HG03460 (cell line): ENCODE data around the gene CNTLN.
"Not testable (repeated sequence)": the region's sequence is repeated elsewhere in the genome, so short reads cannot be mapped to it uniquely, and the experiment has no call there.

ENCODE experiments used
- ATAC-seq: cut with Tn5 transposase; IDR thresholded peaks from one replicate; pipeline ENCODE4 v1.9.1; 2021; ENCODE audit not compliant: unreplicated experiment

Gene CNTLN

DNA sequence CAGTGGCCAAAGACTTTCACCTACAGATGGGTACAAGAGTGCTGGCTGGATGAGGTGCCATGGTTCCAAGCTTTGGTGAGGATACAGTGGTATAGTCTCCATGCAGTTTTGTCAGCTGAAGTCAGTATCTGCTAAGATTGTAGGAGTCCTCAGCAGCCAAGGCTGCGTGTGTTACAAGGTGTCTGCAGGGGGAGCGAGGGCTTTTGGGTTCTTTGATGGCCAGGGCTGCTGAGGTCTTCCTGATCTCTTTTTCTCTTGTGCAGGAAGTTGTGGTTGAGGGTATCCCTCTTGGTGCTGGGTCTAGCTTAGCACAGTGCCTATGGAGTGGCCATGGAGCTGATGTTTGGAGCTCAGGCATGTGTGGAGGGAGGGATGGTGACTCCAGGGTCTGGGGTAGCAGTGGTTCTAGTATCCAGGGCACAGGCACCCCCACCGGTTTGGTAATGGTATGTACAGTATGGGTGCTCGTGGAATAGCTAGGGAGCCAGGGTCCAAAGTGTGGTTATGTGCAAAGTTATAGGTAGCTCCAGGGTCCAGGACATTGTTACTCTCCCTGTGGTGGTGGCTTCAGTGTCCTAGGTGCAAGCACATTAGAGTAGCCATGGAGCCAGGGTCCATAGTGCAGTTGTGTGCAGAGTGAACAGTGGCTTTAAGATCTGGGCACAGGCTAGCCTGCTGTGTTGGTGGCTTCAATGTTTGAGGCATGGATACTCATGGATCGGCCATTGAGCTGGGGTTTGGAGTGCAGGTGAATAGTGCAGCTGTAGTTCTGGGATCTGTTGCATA lies 36.7 kb downstream of the CNTLN start:
- no peak for ATAC-seq

DNA sequence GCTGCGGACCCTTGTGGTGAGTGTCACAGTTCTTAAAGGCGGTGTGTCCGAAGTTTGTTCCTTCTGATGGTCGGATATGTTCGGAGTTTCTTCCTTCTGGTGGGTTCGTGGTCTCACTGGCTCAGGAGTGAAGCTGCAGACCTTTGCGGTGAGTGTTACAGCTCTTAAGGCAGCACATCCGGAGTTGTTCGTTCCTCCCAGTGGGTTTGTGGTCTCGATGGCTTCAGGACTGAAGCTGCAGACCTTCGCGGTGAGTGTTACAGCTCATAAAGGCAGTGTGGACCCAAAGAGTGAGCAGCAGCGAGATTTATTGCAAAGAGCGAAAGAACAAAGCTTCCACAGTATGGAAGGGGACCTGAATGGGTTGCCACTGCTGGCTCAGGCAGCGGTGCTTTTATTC lies 42.7 kb downstream of the CNTLN start:
- ATAC-seq: not testable (repeated sequence)

DNA sequence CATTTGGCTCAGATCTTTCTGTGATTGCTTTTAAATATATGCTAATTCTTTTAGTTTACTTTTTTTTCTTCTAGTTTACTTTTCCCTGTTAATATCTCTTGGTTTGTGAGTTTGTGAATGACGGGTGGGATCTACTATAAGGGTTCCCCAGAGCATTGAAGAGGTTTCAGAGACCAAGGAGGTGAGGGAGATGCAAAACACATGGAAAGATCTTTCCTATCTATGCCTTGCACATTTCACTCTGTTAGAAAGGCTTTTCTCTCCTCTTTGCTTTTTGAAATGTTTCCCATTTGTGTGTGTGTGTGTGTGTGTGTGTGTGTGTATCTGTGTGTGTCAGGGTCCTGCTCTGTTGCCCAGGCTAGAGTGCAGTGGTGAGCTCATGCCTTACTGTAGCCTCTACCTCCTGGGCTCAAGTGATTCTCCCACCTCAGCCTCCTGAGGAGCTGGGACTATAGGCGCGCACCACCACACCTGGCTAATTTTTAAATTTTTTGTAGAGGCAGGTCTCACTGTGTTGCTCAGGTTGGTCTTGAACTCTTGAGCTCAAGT lies 50.7 kb downstream of the CNTLN start:
- ATAC-seq: no peak

DNA sequence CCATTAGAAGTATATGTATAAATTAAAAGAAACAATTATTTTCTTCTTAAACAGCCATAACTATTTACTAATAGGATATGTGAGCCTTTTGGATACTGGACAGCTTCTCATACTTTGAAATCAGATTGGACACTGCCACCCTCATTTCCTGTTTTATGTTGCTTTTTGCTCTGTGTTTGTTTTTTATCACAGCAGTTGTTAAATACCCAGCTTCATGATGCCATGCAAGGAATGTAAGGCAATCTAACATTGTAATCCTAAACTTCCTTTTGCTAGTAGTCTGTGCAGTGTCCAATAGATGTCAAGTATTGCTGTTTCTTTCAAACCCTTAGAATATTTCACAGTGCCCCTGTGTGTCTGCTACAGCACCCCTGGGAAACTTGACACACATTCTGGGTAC lies 56.2 kb downstream of the CNTLN start:
- no peak for ATAC-seq

DNA sequence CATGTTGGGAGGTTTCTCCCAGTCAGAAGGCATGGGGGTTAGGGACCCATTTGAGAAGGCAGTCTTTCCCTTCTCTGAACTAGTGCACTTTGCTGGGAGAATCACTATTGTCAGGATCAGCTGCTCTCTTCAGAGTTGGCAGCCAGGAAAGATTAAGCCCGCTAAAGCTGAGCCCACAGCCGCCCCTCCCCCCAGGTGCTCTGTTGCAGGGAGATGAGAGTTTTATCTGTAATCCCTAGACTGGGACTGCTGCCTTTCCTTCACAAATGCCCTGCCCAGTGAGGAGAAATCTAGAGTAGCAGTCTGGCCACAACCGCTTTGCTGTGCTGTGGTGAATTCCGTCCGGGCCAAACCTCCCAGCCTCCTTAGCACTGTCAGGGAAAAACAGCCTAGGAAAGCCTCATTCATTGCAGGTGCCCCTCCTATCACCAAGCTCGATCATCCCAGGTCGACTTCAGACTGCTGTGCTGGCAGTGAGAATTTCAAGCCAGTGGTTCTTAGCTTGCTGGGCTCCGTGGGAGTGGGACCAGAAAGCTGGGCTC lies 69.8 kb downstream of the CNTLN start:
- ATAC-seq: no peak

DNA sequence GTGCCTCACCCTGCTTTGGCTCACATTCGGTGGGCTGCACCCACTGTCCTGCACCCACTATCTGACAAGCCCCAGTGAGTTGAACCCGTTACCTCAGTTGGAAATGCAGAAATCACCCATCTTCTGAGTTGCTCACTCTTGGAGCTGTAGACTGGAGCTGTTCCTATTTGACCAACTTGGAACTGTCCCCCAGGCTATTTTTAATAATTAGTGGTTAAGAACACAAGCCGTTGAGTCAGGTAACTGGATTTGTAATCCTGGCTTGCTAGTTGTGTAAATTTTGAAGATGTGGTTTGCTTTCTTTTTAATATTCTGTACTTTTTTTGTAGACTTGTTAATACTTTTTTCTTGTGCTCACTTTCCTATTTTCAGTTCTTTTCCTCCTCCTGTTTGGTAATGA lies 81.2 kb downstream of the CNTLN start:
- ATAC-seq: no peak

DNA sequence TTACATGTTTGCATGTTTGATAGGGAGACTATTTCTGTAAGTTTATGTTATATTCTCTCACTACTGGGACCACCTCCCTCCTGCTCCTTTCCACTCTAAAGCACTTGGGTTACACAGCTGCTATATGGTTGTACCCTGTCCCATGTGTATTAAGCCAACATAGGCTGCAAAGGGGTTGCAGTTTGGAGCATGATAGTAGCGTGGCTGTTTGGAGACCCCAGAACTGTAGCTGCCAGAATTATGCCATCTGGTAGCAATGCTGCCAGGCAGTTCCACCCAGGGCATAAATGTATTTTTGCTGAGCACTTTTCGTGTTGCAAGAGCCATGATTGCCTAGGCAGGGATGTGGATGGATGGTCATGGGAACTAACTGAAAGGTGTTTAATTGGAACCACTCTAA lies 81.8 kb downstream of the CNTLN start:
- ATAC-seq: no peak

DNA sequence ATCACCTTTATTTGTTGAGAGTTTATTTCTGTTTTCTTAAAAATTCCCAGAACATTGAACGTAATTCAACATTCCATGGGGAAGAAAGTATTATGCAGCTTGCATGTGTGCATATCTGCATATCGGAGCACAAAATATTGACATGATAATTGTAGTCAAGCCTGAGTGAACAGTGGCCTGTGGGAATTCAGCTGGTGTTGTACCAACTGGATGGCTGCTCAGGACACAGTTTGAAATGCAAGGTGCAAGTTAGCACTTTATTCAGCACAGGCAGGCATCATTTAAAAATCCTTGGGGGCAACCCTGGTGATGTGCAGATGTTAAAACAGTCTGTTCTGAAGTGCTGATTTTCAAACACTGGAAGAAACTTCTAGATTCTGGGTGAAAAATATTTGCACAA lies 82.4 kb downstream of the CNTLN start:
- ATAC-seq: no peak

DNA sequence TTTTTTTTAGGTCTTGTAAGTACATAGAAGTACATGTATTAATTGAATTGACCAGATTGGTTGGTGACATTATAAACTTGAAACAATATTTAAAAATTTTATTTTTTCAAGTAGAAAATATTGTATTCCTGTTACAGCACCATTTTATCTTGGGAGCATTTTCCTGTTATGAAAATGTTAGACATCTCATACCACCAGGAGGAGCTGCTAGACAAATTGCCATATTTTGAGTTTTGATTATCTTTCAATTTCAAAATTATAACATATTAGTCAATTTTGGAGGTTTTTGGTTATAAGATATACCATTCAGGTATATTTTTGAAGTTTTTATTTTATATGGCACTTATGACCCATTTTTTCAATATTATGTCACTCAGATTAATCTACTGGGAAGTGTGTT lies 84.4 kb downstream of the CNTLN start:
- ATAC-seq: no peak

DNA sequence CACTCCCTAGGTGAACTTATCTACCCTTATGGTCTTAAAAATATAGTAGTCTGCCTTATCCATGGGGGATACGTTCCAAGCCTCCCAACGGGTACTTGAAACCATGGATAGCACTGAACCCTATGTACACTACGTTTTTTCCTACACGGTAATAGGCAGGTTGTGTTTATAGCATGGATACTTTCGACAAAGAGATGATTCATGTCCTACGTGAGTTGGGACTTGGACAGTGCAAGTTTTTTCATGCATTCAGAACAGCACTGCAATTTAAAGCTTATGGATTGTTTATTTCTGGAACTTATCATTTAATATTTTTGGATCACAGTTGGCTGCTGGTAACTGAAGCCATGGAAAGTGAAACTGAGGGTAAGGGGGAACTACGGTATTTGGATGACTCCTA lies 88.1 kb downstream of the CNTLN start:
- no peak for ATAC-seq

DNA sequence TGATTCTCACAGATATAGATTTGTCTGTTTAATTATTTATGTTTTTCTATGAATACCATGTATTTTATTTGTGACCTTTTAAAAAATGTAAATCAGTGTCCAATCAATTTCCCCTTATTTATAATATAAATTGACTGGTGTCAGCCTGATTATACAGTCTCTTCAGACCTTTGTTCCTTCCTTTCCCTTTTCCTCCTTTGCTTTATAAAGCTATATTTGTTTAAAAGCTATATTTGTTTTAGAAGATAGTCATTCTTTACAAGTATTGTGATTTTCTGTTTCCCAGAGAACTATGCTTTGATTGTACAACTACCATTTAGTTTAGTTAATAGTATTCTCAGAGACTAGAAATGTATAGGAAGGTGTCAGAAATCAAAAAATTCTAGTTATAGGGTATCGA lies 90.6 kb downstream of the CNTLN start:
- ATAC-seq: no peak

DNA sequence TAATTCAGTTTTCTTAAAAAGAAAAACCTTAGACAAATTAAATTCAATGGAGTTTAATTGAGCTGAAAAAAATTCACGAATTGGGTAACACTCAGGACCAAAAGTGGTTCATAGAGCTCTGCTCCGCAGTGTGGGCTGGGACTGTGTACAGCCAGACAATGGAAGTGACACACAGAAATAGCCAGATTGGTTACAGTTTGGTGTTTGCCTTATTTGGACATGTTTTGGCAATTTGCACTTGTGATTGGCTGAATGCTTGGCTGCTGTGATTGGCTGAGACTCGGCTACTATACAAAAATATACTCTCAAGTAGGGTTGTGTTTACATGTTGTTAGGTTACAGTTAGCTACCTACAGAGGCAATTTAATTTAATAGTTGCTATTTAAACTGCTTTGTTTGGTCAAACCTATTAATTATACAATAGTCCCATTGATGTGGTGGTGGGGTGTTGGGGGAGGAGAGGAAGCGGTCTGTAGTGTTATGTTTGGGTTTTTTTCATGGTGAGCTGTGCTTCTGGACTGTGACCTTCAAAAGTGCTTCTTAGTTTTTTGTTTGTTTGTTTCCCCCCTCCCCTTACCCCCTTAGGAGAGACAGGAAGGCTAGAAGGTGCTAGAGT lies 95.2 kb downstream of the CNTLN start:
- no peak for ATAC-seq

DNA sequence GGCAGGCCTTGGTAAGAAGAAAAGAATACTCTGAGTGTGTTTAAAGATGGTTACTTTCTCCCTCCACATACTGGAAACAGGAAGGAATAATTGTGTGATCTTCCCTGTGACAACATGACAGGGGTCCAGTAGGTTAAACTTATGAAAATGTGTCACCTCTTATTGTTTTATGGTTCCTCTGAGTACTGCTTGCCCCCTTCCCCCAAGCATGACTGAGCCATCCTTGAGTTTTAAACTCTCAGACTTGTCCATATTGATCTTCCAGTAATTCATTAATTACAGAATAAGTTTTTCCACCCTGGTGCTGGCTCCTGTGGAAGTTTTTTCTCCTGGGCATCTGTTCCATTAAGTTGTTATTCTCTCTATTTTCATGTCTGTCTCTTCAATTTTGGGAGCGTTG lies 95.8 kb downstream of the CNTLN start:
- ATAC-seq: no peak

DNA sequence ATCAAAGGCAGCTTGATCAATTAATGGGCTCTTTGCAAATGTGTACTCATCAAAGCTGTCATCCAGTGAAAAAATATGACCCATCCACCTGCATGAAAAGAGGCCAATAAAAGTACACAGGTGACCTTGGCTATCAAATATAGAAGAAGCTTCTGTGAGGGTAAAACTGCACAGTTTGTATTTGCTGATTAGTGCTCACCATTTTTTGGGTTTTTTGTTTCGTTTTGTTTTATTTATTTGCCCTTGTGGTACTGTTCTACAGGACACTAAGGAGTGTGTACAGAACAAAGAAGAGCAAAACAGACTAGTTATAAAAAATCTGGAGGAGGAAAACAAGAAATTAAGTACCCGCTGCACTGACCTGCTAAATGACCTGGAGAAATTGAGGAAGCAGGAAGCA lies 101.3 kb downstream of the CNTLN start:
- ATAC-seq: no peak

DNA sequence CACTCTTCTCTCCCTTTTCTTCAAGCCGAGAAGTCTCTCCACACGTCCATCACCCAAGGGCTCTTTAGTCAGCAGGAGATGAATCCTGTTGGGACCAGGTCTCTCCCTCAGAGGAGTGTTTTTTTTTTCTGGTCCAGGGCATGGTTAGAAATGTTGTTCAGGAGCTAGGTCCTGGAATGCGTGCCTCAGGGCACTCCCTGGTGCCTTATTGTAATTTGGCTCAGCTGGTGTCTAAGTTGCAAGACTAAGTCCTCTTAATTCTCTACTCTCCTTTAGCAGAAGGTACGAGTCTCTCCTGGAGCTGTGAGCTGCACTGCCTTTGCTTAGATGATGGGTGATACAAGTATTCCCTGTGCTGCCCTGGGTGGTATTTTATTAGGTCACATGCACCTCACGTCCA lies 111.9 kb downstream of the CNTLN start:
- no peak for ATAC-seq

DNA sequence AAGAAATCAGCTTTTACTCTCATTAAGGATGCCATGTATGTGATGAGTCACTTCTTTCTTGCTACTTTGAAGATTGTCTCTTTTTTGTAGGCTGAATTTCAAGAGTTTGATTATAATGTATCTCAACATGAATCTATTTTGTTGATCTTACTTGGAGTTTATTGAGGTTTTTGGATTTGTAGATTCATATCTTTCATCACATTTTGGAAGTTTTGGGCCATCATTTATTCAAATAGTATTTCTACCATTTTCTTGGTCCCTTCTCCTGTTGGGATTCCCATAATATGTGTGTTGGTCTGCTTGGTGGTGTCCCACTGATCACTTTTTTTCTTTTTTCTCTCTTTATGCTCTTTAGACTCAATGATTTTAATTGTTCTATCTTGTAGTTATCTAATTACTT lies 116.3 kb downstream of the CNTLN start:
- no peak for ATAC-seq

DNA sequence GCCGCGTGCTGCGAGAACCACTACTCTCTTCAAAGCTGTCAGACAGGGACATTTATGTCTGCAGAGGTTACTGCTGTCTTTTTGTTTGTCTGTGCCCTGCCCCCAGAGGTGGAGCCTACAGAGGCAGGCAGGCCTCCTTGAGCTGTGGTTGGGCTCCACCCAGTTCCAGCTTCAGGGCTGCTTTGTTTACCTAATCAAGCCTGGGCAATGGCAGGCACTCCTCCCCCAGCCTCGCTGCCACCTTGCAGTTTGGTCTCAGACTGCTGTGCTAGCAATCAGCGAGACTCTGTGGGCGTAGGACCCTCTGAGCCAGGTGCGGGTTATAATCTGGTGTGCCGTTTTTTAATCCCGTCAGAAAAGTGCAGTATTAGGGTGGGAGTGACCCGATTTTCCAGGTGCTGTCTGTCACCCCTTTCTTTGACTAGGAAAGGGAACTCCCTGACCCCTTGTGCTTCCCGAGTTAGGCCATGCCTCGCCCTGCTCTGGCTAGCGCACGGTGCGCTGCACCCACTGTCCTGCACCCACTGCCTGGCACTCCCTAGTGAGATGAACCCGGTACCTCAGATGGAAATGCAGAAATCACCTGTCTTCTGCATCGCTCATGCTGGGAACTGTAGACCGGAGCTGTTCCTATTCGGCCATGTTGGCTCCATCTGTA lies 133.8 kb downstream of the CNTLN start:
- ATAC-seq: not testable (repeated sequence)

DNA sequence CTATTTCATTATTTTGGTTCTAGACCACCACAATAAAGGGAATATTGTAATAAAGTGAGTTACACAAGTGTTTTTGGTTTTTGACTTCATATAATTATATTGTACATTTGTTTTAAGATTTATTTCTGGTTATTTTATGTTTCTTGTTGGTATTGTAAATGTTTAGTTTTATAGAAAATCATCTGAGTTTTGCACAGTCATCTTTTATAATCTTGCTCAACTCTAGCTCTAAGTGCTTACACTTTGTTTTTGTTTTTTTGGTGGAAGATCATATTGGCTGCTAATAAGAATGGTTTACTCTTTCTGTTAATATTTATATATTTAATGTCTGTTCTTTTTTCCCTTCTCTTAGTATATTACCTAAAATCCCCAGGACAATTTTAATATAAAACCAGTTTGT lies 135.0 kb downstream of the CNTLN start:
- ATAC-seq: no peak

DNA sequence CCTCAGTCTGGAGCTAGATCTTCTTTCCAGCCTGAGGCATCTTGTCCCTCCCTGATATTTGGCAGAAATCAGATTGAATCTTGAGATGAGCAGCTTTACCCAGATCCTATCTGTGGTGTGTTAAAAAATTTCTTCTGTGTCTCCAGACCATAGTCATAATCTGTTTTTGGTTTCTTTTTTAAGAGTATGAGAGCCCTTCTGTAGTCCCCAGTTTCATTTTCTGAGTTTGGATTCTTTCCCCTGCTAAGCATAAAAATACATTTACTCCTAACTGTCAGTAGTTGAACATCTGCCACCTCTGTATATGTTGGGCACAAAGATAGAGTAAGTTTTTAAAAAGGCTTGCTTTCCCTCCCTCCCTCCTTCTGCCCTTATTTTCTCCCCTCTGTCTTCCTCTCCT lies 137.7 kb downstream of the CNTLN start:
- peak; percentile 71 for ATAC-seq

DNA sequence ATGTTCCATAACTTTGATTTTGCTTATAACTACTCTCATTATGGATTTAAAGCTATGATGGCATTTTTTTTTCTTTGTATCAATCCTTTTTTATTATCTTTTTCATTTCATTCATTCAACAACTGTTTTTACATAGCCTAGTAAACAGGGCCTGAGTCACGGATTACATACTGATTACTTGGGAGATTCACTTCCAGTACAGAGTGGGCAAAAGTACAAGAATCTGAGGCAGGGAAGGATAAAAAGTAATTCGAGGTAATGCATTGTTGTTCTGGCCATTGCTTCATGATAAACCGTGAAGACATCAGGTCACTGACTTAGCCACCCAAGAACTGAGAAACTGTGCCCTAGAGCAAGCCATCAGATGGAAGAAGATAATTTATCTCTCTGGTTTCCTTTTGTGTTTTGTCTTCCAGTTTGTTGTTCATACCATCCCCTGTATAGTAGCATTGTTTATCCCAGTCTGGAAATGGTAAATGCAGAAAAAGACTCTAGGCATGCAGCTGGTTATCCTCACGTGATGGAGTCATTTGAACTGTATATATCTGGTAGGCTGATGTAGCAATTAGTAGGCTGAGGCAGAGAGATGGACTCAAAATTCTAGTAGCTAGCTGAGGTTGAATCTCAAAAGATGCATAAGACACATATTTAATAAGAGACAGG lies 145.6 kb downstream of the CNTLN start:
- no peak for ATAC-seq

DNA sequence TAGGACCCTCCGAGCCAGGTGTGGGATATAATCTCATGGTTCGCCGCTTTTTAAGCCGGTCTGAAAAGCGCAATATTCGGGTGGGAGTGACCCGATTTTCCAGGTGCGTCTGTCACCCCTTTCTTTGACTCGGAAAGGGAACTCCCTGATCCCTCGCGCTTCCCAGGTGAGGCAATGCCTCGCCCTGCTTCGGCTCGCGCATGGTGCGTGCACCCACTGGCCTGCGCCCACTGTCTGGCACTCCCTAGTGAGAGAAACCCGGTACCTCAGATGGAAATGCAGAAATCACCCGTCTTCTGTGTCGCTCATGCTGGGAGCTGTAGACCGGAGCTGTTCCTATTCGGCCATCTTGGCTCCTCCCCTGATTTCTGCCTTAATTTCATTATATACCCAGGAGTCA lies 155.8 kb downstream of the CNTLN start:
- ATAC-seq: not testable (repeated sequence)
